ENCODE results near the gene RERG.

Gene RERG

GRCh38 chr12:15206831-15207389 lies 14.3 kb downstream of the RERG start:
- H3K9me3 ChIP-seq (ENCODE audit: control insufficient read depth, insufficient read depth, low read depth, low read length) = no peaks in the 10 kb centered on the region
- no peaks in the 10 kb centered on the region for H3K36me3 ChIP-seq (ENCODE audit: control insufficient read depth in 2 of 2, insufficient read depth in 1 of 2, low read length in 2 of 2)
- H3K27ac ChIP-seq (ENCODE audit: extremely low read depth, low read depth, low read length) = no peak overlapping the region
- TF ChIP-seq, protein P1, sequence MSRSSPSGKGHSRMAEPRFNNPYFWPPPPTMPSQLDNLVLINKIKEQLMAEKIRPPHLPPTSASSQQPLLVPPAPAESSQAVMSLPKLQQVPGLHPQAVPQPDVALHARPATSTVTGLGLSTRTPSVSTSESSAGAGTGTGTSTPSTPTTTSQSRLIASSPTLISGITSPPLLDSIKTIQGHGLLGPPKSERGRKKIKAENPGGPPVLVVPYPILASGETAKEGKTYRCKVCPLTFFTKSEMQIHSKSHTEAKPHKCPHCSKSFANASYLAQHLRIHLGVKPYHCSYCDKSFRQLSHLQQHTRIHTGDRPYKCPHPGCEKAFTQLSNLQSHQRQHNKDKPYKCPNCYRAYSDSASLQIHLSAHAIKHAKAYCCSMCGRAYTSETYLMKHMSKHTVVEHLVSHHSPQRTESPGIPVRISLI (tag by site-specific recombination; IDR thresholded peaks at IDR 0.05) = no peak
- no peak for TF ChIP-seq ZNF580 (tag by site-specific recombination; IDR thresholded peaks at IDR 0.05)
- TF ChIP-seq ZNF19 (tag by site-specific recombination; IDR thresholded peaks at IDR 0.05; ENCODE audit: low read depth) = no peak
- TF ChIP-seq EGR2 (tag by site-specific recombination; IDR thresholded peaks at IDR 0.05; ENCODE audit: low read depth) = no peak
- TF ChIP-seq ZNF121 (tag by site-specific recombination; IDR thresholded peaks at IDR 0.05) = no peak
- TF ChIP-seq ZNF544 (tag by site-specific recombination; IDR thresholded peaks at IDR 0.05) = no peak
- TF ChIP-seq GLI2 (tag by site-specific recombination; IDR thresholded peaks at IDR 0.05; ENCODE audit: borderline replicate concordance, low read depth) = no peak
- TF ChIP-seq, protein P2, sequence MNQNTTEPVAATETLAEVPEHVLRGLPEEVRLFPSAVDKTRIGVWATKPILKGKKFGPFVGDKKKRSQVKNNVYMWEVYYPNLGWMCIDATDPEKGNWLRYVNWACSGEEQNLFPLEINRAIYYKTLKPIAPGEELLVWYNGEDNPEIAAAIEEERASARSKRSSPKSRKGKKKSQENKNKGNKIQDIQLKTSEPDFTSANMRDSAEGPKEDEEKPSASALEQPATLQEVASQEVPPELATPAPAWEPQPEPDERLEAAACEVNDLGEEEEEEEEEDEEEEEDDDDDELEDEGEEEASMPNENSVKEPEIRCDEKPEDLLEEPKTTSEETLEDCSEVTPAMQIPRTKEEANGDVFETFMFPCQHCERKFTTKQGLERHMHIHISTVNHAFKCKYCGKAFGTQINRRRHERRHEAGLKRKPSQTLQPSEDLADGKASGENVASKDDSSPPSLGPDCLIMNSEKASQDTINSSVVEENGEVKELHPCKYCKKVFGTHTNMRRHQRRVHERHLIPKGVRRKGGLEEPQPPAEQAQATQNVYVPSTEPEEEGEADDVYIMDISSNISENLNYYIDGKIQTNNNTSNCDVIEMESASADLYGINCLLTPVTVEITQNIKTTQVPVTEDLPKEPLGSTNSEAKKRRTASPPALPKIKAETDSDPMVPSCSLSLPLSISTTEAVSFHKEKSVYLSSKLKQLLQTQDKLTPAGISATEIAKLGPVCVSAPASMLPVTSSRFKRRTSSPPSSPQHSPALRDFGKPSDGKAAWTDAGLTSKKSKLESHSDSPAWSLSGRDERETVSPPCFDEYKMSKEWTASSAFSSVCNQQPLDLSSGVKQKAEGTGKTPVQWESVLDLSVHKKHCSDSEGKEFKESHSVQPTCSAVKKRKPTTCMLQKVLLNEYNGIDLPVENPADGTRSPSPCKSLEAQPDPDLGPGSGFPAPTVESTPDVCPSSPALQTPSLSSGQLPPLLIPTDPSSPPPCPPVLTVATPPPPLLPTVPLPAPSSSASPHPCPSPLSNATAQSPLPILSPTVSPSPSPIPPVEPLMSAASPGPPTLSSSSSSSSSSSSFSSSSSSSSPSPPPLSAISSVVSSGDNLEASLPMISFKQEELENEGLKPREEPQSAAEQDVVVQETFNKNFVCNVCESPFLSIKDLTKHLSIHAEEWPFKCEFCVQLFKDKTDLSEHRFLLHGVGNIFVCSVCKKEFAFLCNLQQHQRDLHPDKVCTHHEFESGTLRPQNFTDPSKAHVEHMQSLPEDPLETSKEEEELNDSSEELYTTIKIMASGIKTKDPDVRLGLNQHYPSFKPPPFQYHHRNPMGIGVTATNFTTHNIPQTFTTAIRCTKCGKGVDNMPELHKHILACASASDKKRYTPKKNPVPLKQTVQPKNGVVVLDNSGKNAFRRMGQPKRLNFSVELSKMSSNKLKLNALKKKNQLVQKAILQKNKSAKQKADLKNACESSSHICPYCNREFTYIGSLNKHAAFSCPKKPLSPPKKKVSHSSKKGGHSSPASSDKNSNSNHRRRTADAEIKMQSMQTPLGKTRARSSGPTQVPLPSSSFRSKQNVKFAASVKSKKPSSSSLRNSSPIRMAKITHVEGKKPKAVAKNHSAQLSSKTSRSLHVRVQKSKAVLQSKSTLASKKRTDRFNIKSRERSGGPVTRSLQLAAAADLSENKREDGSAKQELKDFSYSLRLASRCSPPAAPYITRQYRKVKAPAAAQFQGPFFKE (tag by site-specific recombination; IDR thresholded peaks at IDR 0.05; ENCODE audit: borderline replicate concordance) = no peak
- TF ChIP-seq ZNF48 (tag by site-specific recombination; IDR thresholded peaks at IDR 0.05) = no peak
- TF ChIP-seq IKZF3 (tag by site-specific recombination; IDR thresholded peaks at IDR 0.05) = no peak
- no peak for TF ChIP-seq ZNF433 (tag by site-specific recombination; IDR thresholded peaks at IDR 0.05; ENCODE audit: low read depth)
- TF ChIP-seq ZNF239 (tag by site-specific recombination; IDR thresholded peaks at IDR 0.05) = no peak
- no peak for TF ChIP-seq ZNF785 (tag by site-specific recombination; IDR thresholded peaks at IDR 0.05)
- TF ChIP-seq, protein P3, sequence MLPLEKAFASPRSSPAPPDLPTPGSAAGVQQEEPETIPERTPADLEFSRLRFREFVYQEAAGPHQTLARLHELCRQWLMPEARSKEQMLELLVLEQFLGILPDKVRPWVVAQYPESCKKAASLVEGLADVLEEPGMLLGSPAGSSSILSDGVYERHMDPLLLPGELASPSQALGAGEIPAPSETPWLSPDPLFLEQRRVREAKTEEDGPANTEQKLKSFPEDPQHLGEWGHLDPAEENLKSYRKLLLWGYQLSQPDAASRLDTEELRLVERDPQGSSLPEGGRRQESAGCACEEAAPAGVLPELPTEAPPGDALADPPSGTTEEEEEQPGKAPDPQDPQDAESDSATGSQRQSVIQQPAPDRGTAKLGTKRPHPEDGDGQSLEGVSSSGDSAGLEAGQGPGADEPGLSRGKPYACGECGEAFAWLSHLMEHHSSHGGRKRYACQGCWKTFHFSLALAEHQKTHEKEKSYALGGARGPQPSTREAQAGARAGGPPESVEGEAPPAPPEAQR (tag by site-specific recombination; IDR thresholded peaks at IDR 0.05) = no peak
- TF ChIP-seq HOXA7 (CRISPR knock-in tag; IDR thresholded peaks at IDR 0.05; ENCODE audit: borderline replicate concordance) = no peak
- peaks cover 3% of the 10 kb centered on the region; the same call in 1 of the 2 replicates for H3K4me1 ChIP-seq (ENCODE audit: control insufficient read depth, insufficient read depth, low read length)
- ChIA-PET CTCF (interaction anchor here (0.6 to 2.5 kb wide), 3 partner anchors 14 to 1023 kb away, joined by 3 to 13 read pairs (median 4); partner anchors contain the start of gene RERG), POLR2A (no interaction called here)
- no peak overlapping the region for H3K4me3 ChIP-seq (ENCODE audit: low read depth, low read length)

GRCh38 chr12:15206338-15206737 lies 14.9 kb downstream of the RERG start:
- H3K4me3 ChIP-seq (ENCODE audit: low read depth, low read length) = no peak overlapping the region
- CTCF ChIA-PET = interaction anchor here (0.6 to 2.5 kb wide), 3 partner anchors 14 to 1023 kb away, joined by 3 to 13 read pairs (median 4); partner anchors contain the start of gene RERG
- H3K36me3 ChIP-seq (ENCODE audit: control insufficient read depth in 2 of 2, insufficient read depth in 1 of 2, low read length in 2 of 2) = no peaks in the 10 kb centered on the region
- H3K27ac ChIP-seq (ENCODE audit: extremely low read depth, low read depth, low read length) = no peak overlapping the region
- peaks cover 3% of the 10 kb centered on the region; the same call in 1 of the 2 replicates for H3K4me1 ChIP-seq (ENCODE audit: control insufficient read depth, insufficient read depth, low read length)
- POLR2A ChIA-PET = no interaction called here
- no peaks in the 10 kb centered on the region for H3K9me3 ChIP-seq (ENCODE audit: control insufficient read depth, insufficient read depth, low read depth, low read length)
- TF ChIP-seq ZBTB7A (tag by site-specific recombination; IDR thresholded peaks at IDR 0.05; ENCODE audit: low read depth) (no peak), KLF16 (tag by site-specific recombination; IDR thresholded peaks at IDR 0.05) (no peak), ZNF776 (tag by site-specific recombination; IDR thresholded peaks at IDR 0.05; ENCODE audit: borderline replicate concordance) (no peak), OSR2 (tag by site-specific recombination; IDR thresholded peaks at IDR 0.05) (no peak), PRDM6 (tag by site-specific recombination; IDR thresholded peaks at IDR 0.05) (no peak)
- TF ChIP-seq, protein P4, sequence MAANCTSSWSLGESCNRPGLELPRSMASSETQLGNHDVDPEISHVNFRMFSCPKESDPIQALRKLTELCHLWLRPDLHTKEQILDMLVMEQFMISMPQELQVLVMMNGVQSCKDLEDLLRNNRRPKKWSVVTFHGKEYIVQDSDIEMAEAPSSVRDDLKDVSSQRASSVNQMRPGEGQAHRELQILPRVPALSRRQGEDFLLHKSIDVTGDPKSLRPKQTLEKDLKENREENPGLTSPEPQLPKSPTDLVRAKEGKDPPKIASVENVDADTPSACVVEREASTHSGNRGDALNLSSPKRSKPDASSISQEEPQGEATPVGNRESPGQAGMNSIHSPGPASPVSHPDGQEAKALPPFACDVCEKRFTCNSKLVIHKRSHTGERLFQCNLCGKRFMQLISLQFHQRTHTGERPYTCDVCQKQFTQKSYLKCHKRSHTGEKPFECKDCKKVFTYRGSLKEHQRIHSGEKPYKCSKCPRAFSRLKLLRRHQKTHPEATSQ (tag by site-specific recombination; IDR thresholded peaks at IDR 0.05) = no peak

Data from HEK293 (cell line).